HG03558 (cell line): ENCODE data around the gene ADORA3.

ENCODE experiments used
- ATAC-seq: cut with Tn5 transposase; IDR thresholded peaks from one replicate; pipeline ENCODE4 v1.9.1; 2021; ENCODE audit warnings: moderate number of reproducible peaks; ENCODE audit not compliant: unreplicated experiment; ENCODE audit errors: extremely low read depth

The ADORA3 gene

GRCh38 chr1:111450185-111450584, 53.2 kb downstream of the ADORA3 start:
- no peak for ATAC-seq

GRCh38 chr1:111449703-111450017, 53.8 kb downstream of the ADORA3 start:
- ATAC-seq: no peak
